ENCODE results near the gene MGAT5B.
A peak's percentile ranks its signal among the peaks of the same experiment; 100 is the strongest.

Gene MGAT5B

GRCh38 chr17:76929601-76930000 is 61.4 kb downstream of the MGAT5B start:
- H3K4me3 ChIP-seq (replicated peaks; ENCODE audit: low read depth, low read length) = no peak overlapping the region
- DNase-seq (ENCODE audit: low read depth) = no peak
- TF ChIP-seq, protein P1, sequence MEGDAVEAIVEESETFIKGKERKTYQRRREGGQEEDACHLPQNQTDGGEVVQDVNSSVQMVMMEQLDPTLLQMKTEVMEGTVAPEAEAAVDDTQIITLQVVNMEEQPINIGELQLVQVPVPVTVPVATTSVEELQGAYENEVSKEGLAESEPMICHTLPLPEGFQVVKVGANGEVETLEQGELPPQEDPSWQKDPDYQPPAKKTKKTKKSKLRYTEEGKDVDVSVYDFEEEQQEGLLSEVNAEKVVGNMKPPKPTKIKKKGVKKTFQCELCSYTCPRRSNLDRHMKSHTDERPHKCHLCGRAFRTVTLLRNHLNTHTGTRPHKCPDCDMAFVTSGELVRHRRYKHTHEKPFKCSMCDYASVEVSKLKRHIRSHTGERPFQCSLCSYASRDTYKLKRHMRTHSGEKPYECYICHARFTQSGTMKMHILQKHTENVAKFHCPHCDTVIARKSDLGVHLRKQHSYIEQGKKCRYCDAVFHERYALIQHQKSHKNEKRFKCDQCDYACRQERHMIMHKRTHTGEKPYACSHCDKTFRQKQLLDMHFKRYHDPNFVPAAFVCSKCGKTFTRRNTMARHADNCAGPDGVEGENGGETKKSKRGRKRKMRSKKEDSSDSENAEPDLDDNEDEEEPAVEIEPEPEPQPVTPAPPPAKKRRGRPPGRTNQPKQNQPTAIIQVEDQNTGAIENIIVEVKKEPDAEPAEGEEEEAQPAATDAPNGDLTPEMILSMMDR (IDR thresholded peaks at IDR 0.05; ENCODE audit: low read length, missing control alignments) = no peak

DNA sequence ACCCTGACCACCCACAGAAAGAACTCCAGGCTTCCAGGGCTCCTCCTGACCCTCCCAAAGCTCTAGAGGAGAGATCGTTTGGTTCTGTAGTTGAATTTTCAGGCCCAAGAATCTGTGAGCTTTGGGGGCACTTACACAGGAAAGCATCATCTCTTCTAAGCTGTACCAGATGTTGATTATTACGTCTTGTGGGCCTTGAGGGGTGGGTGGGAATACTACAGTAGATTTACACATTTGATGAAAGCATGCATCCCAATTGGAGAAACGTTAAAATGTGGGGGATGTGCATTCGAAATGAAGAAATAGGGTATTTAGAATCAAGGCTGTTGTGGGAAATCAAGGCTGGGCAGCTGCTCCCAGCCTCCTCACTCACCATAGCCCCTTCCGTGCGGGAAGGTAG is 61.9 kb downstream of the MGAT5B start:
- H3K4me3 ChIP-seq (replicated peaks; ENCODE audit: low read depth, low read length) = no peak overlapping the region
- TF ChIP-seq, protein P1 (IDR thresholded peaks at IDR 0.05; ENCODE audit: low read length, missing control alignments) = no peak
- no peak for DNase-seq (ENCODE audit: low read depth)

- H3K4me3 ChIP-seq (replicated peaks; ENCODE audit: low read depth, low read length) = no peak overlapping the region
- TF ChIP-seq, protein P1 (IDR thresholded peaks at IDR 0.05; ENCODE audit: low read length, missing control alignments) = no peak
- no peak for DNase-seq (ENCODE audit: low read depth)
Observed at GRCh38 chr17:76932402-76933333, 64.5 kb downstream of the MGAT5B start.

DNA sequence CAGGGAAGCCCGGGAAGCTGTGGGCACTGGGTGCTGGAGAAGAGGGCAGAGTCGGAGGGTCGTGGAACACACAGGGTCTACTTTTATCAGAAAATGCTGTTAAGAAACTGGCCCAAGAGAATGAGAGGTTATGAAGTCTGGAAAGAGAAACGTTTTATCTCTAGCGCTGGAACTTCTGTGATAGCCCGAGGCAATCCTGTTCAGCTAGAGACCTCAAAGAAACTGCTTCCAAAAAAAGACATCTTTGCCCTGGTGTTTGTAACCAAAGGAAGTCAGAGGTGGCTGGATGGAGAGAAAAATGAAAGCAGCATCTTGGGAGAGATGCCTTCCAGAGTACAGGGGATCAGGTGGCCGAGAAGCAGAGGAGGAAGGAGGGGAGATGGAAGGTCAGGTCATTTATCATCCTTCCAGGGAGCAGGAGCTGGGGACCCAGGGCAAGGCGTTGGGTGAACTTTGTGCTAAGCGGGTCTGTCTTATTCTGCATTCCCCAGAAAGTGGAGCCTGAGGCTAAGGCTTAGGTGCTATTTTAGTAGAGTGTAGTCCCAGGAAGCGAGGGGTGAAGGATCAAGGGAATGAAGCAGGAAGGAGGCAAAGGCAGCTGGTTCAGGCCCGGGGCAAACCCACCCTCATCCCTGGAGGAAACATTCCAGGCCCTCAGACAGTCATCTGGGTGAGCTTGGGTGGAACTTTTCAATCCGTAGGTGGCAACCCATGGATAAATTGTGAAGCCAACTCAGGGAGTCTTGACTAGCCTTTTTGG is 66.5 kb downstream of the MGAT5B start:
- TF ChIP-seq, protein P1 (IDR thresholded peaks at IDR 0.05; ENCODE audit: low read length, missing control alignments) = no peak
- no peak overlapping the region for H3K4me3 ChIP-seq (replicated peaks; ENCODE audit: low read depth, low read length)
- no peak for DNase-seq (ENCODE audit: low read depth)

GRCh38 chr17:76935331-76935730 is 67.1 kb downstream of the MGAT5B start:
- TF ChIP-seq, protein P1 (IDR thresholded peaks at IDR 0.05; ENCODE audit: low read length, missing control alignments) = no peak
- DNase-seq (ENCODE audit: low read depth) = peak; percentile 11
- H3K4me3 ChIP-seq (replicated peaks; ENCODE audit: low read depth, low read length) = no peak overlapping the region

DNA sequence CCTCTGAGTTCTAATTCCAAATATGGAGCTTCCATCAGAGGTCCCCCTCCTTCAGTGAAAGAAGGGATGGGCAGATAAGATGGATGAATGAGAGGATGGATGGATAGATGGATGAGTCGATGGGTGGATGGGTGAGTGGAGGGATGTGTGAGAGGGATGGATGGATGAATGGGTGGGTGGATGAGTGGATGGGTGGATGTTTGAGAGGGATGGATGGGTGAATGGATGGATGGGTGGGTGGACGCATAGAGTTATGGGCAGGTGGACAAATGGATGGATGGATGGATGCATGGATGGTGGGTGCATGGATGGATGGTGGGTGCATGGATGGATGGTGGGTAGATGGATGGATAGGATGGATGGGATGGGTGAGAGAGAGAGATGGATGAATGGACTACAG is 69.0 kb downstream of the MGAT5B start:
- no peak overlapping the region for H3K4me3 ChIP-seq (replicated peaks; ENCODE audit: low read depth, low read length)
- DNase-seq (ENCODE audit: low read depth) = no peak
- TF ChIP-seq, protein P1 (IDR thresholded peaks at IDR 0.05; ENCODE audit: low read length, missing control alignments) = no peak
